Astrocyte (in vitro differentiated cells and primary cell): ENCODE data around the gene MKI67.

ENCODE experiments used
- CTCF ChIP-seq: IDR thresholded peaks from 2 replicates; pipeline ENCODE4 v1.5.1; 2011; ENCODE audit warnings: low read depth, mild to moderate bottlenecking, inconsistent platforms, low read length, moderate library complexity; ENCODE audit not compliant: insufficient read depth
- EZH2 ChIP-seq: IDR thresholded peaks from 2 replicates; pipeline ENCODE4 v1.6.1; 2012; ENCODE audit warnings: mild to moderate bottlenecking, low read length, inconsistent platforms; ENCODE audit not compliant: insufficient read depth

GRCh38 chr10:128130051-128130450 is 3.8 kb upstream of the MKI67 start:
- no peak for TF ChIP-seq CTCF
- no peak for TF ChIP-seq EZH2
